Measurements from ENCODE around the gene ELF3.
"Not testable (repeated sequence)": the region's sequence is repeated elsewhere in the genome, so short reads cannot be mapped to it uniquely, and the experiment has no call there.

- TF ChIP-seq CTCF, EZH2phosphoT487, EZH2 (IDR thresholded peaks at IDR 0.05): not testable (repeated sequence)
Observed at GRCh38 chr1:202064889-202065312, 54.5 kb downstream of the ELF3 start.

Data from neural progenitor cell (in vitro differentiated cells).